GM12801 (cell line): ENCODE data around the gene SETD1A.

ENCODE experiments used
- CTCF ChIP-seq: IDR thresholded peaks from one replicate; pipeline ENCODE4 v1.5.1; 2011; ENCODE audit warnings: control low read depth; ENCODE audit not compliant: insufficient read length; ENCODE audit errors: extremely low read depth

SETD1A gene

DNA sequence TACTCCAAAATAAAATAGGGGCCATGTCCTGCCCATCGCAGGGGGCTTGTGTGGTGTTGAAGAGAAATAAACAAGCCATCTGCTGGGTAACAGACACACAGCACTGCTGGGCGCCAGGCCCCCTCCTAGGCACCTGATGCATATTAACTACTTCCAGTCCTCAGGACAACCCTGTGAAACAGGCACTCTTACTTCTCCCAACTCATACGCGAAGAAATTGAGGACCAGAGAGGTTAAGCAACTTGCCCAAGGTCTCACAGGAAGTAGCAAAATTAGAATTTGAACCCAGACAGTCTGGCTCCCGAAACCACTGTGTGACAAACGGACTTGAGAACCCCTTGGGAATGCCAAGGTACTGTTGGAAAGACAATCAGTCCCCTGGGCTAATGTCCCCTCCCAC lies 50.1 kb downstream of the SETD1A start:
- TF ChIP-seq CTCF = no peak

GRCh38 chr16:31008149-31008548 lies 50.6 kb downstream of the SETD1A start:
- TF ChIP-seq CTCF = no peak

- TF ChIP-seq CTCF = no peak
Observed at GRCh38 chr16:31008551-31008950, 51.0 kb downstream of the SETD1A start.

DNA sequence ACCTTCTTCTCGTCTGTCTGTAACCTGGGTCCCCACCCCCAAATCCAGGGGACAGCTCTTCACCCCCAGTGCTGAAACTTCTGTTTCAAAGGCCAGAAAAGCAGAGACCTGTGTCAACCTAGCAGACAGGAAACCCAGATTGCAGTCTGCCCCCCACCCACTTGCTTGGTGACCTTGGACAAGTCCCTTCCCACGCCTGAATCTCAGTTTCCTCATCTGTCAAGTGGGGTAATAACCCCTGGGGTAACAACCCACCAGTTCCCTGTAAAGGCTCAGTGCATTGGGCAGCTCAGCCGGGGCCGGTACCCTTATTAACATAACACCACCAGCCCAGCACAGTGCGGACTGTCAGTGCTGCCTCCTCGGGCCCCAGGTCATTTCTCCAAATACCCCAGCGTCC lies 51.6 kb downstream of the SETD1A start:
- no peak for TF ChIP-seq CTCF

DNA sequence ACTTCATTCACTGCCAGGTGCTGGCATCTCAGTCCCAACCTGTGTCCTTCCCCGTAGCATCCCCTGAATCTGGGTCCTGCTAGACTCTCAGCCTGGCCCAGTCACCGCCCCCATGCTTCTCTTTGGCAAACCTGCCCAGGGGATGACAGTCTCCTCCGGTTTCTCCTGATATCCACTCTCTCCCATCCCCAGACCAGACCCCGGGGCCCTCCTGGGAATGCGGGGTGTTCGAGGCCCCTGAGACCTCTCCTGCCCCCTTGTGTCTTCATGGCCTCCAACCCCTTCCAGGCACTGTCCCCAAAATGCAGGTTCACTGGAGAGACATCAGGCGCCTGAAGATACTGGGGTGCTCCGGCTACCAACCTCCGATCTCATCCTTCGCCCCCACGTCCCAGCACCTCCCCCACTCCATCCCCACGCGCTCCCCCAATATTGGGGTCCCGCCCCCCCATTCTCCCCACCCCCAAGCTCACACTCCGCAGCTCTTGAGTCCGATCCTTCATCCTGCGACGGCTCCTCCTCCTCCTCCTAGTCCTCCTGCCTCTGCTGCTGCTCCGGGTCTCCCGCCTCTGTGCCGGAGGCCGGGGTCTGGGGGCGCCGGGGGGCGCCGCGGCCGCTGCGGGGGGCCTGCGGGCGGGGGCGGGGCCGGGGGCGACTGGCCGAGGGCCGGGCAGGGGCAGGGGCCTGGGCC lies 52.5 kb downstream of the SETD1A start:
- TF ChIP-seq CTCF = no peak

DNA sequence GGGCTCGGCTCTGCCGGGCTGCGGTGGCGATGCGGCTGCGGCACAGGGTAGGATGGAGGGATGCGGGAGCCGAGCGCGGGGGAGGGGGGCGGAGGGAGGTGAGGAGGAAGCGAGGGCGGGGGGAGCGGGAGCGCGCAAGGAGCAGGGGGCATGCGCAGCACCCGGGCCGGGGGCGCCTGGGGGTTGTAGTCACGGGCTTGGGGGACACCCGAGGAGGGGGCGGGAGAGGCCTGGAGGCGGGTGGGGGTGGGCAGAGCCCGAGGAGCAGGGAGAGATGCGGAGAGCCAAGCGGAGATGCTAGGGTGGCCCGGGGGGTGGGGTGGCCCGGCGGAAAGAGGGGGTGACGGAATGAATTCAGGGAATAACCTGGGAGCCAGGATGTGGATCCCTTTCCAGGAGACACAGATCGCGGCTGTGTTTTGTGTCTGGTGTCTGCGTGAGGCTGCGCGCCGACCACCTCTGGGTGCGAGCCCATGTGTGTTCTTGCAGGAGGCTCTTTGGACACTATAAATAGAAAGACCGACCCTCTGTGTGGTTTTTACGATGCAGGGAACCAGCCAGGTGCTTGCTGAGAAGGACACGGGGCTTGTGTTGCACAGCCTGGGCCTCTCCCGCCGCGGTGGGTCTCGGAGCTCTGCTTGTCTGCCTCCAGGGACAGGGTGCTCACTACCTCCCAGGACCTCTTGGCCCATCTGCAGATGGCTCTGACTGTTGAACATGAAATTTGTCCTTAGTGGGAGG lies 53.2 kb downstream of the SETD1A start, which contains the start of gene STX1B:
STX1B (minus strand) TSS at position 54 of the 741 bp plus-strand sequence. CDS start 242 bp downstream, outside the sequence.
- no peak for TF ChIP-seq CTCF

GRCh38 chr16:31016018-31016417 lies 58.5 kb downstream of the SETD1A start:
- TF ChIP-seq CTCF = no peak
